ENCODE measurements around the gene KIF26B. TPM values are rescaled to one million over a fixed set of nuclear protein-coding genes. Genes with fewer than 3 reads are reported as not detected.

The KIF26B gene
- total RNA-seq, 1 experiment from 2014 or later: 1.6 TPM

- H3K9me3 Mint-ChIP-seq (ENCODE audit: unreplicated experiment): no peaks in the 10 kb centered on the region
- H3K4me1 Mint-ChIP-seq (ENCODE audit: insufficient read depth, unreplicated experiment): no peaks in the 10 kb centered on the region
- no peak overlapping the region for H3K4me3 Mint-ChIP-seq (ENCODE audit: unreplicated experiment)
- no TSS peak for BruUV-seq (replicated peaks)
- CTCF ChIA-PET: interaction anchor here (0.6 to 0.7 kb wide), 3 partner anchors 164 to 1359 kb away, joined by 3 read pairs; no protein-coding TSS in a partner anchor
- DNase-seq (ENCODE audit: unreplicated experiment): no peak
- no peaks in the 10 kb centered on the region for H3K36me3 Mint-ChIP-seq (ENCODE audit: insufficient read depth, unreplicated experiment)
- H3K27me3 Mint-ChIP-seq (ENCODE audit: insufficient read depth, unreplicated experiment): no peaks in the 10 kb centered on the region
- TF ChIP-seq, protein P1, sequence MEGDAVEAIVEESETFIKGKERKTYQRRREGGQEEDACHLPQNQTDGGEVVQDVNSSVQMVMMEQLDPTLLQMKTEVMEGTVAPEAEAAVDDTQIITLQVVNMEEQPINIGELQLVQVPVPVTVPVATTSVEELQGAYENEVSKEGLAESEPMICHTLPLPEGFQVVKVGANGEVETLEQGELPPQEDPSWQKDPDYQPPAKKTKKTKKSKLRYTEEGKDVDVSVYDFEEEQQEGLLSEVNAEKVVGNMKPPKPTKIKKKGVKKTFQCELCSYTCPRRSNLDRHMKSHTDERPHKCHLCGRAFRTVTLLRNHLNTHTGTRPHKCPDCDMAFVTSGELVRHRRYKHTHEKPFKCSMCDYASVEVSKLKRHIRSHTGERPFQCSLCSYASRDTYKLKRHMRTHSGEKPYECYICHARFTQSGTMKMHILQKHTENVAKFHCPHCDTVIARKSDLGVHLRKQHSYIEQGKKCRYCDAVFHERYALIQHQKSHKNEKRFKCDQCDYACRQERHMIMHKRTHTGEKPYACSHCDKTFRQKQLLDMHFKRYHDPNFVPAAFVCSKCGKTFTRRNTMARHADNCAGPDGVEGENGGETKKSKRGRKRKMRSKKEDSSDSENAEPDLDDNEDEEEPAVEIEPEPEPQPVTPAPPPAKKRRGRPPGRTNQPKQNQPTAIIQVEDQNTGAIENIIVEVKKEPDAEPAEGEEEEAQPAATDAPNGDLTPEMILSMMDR (IDR thresholded peaks at IDR 0.05; ENCODE audit: unreplicated experiment): no peak
- no peak overlapping the region for H3K27ac Mint-ChIP-seq (ENCODE audit: low read depth, unreplicated experiment)
- intact Hi-C loops (cut with micrococcal nuclease): no loop called here
- POLR2A ChIA-PET: no interaction called here
Observed at GRCh38 chr1:245118806-245119205, 36.0 kb upstream of the KIF26B start.

DNA sequence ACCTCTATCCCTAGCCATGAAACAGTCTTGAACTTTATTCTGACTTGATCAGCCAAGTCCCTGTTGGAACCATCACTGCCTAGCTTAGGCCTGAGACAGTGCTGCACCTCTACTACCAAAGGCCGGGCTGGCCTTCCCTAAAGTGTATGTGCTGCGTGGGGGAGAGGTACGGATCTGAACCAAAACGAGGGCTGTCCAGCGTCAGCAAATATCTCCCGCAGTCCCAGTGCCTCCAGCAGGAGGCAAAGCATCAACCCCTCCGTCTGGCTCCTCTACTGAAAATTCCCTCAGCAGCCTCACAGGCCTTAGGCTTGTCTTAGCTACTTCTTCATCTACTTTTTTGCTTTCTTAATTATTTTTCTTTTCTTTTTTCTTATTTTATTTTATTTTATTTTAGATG is 33.3 kb upstream of the KIF26B start:
- ChIA-PET POLR2A (no interaction called here), CTCF (interaction anchor here (0.6 to 1.8 kb wide), 4 partner anchors 16 to 1533 kb away, joined by 3 to 7 read pairs (median 4); no protein-coding TSS in a partner anchor)
- DNase-seq (ENCODE audit: unreplicated experiment): no peak
- no peak overlapping the region for H3K27ac Mint-ChIP-seq (ENCODE audit: low read depth, unreplicated experiment)
- no peak overlapping the region for H3K4me3 Mint-ChIP-seq (ENCODE audit: unreplicated experiment)
- H3K27me3 Mint-ChIP-seq (ENCODE audit: insufficient read depth, unreplicated experiment): no peaks in the 10 kb centered on the region
- H3K4me1 Mint-ChIP-seq (ENCODE audit: insufficient read depth, unreplicated experiment): no peaks in the 10 kb centered on the region
- H3K36me3 Mint-ChIP-seq (ENCODE audit: insufficient read depth, unreplicated experiment): no peaks in the 10 kb centered on the region
- intact Hi-C loops (cut with micrococcal nuclease): no loop called here
- no TSS peak for BruUV-seq (replicated peaks)
- H3K9me3 Mint-ChIP-seq (ENCODE audit: unreplicated experiment): no peaks in the 10 kb centered on the region
- TF ChIP-seq, protein P1 (IDR thresholded peaks at IDR 0.05; ENCODE audit: unreplicated experiment): no peak

DNA sequence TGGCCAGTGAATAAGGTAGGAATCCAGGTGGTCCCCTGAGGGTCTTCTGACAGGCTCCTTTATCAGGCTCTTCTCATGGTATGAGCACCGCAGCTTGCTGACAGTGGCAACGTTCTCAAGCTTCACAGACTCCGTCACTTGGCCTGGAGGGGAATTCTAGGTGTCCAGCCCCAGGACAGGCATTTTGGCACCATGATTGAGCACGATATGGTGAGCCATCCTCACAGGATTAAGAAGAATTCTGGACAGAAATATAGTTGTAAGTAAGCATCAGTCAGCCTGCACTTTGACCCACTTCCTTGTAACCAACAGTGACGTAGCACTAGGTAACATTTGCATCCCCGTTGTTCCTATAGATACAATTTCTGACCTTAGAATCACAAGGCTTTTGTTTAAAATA is 30.5 kb upstream of the KIF26B start:
- peaks cover 15% of the 10 kb centered on the region for H3K27me3 Mint-ChIP-seq (ENCODE audit: insufficient read depth, unreplicated experiment)
- no peak for DNase-seq (ENCODE audit: unreplicated experiment)
- intact Hi-C loops (cut with micrococcal nuclease): no loop called here
- H3K9me3 Mint-ChIP-seq (ENCODE audit: unreplicated experiment): no peaks in the 10 kb centered on the region
- H3K4me3 Mint-ChIP-seq (ENCODE audit: unreplicated experiment): no peak overlapping the region
- POLR2A ChIA-PET: interaction anchor here (0.9 kb wide), 1 partner anchor 9 kb away, joined by 3 read pairs; no protein-coding TSS in a partner anchor
- H3K27ac Mint-ChIP-seq (ENCODE audit: low read depth, unreplicated experiment): no peak overlapping the region
- no TSS peak for BruUV-seq (replicated peaks)
- no peaks in the 10 kb centered on the region for H3K4me1 Mint-ChIP-seq (ENCODE audit: insufficient read depth, unreplicated experiment)
- H3K36me3 Mint-ChIP-seq (ENCODE audit: insufficient read depth, unreplicated experiment): no peaks in the 10 kb centered on the region
- CTCF ChIA-PET: interaction anchor here (0.8 kb wide), 1 partner anchor 87 kb away, joined by 3 read pairs; no protein-coding TSS in a partner anchor
- TF ChIP-seq, protein P1 (IDR thresholded peaks at IDR 0.05; ENCODE audit: unreplicated experiment): no peak

- Mint-ChIP-seq H3K27ac (ENCODE audit: low read depth, unreplicated experiment) (no peak overlapping the region), H3K27me3 (ENCODE audit: insufficient read depth, unreplicated experiment) (peaks cover 19% of the 10 kb centered on the region), H3K9me3 (ENCODE audit: unreplicated experiment) (no peaks in the 10 kb centered on the region), H3K36me3 (ENCODE audit: insufficient read depth, unreplicated experiment) (no peaks in the 10 kb centered on the region), H3K4me3 (ENCODE audit: unreplicated experiment) (no peak overlapping the region), H3K4me1 (ENCODE audit: insufficient read depth, unreplicated experiment) (peaks cover 4% of the 10 kb centered on the region)
- ChIA-PET POLR2A (no interaction called here), CTCF (no interaction called here)
- no TSS peak for BruUV-seq (replicated peaks)
- DNase-seq (ENCODE audit: unreplicated experiment): no peak
- TF ChIP-seq, protein P1 (IDR thresholded peaks at IDR 0.05; ENCODE audit: unreplicated experiment): no peak
- intact Hi-C loops (cut with micrococcal nuclease): no loop called here
Observed at GRCh38 chr1:245124644-245125043, 30.1 kb upstream of the KIF26B start.
